HG02798 (cell line): Measurements from ENCODE around the gene INPP4B.
A peak's percentile ranks its signal among the peaks of the same experiment; 100 is the strongest.

ENCODE experiments used
- ATAC-seq: cut with Tn5 transposase; IDR thresholded peaks from one replicate; pipeline ENCODE4 v1.9.1; 2021; ENCODE audit warnings: mild to moderate bottlenecking; ENCODE audit not compliant: unreplicated experiment, poor library complexity

The INPP4B gene

DNA sequence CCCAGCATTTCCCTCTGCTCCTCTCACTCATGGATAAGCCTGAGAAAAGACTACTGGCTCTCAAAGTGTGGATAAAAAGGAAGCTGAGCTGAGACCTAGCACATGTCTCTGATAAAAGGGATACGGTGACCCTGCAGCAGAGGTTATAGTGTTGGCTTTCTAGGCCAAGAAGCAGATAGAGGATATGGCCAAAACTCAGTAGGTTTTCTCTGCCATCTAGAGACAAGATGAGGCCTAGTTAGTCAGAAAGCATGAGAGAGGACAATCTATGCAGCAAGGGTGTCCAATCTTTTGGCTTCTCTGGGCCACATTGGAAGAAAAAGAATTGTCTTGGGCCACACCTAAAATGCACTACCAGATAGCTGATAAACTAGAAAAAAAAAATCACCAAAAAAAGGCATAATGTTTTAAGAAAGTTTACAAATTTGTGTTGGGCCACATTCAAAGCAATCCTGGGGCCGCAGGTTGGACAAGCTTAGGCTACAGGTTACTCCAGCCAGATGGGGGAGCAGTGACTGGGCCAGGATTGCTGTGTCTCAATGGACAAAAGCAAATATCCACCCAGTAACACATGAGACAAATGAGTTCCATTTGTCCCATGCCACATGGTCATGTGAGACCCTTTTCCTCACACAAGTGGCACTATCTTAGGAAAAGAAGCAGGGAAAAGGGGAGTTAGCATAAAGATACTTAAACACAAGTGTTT, 411.4 kb downstream of the INPP4B start:
- ATAC-seq, result no peak

DNA sequence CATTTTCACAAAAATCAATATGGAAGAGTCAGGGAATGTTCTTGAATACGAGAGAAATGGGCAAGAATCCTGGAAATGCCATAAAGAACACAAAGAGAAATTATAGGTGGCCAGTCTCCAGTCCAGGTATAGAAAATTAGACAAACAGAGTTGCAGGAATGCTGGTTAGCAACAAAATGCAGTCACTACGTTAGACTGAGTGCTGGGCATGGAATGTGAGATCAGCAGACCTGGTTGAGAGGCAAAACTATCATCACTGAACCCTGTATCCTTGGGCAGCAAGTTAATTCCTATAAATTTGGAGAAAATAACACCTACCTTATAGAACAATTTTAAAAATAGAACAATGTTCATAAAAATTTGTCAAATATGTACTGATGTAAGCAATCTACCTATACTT, 417.4 kb downstream of the INPP4B start:
- ATAC-seq, result no peak

DNA sequence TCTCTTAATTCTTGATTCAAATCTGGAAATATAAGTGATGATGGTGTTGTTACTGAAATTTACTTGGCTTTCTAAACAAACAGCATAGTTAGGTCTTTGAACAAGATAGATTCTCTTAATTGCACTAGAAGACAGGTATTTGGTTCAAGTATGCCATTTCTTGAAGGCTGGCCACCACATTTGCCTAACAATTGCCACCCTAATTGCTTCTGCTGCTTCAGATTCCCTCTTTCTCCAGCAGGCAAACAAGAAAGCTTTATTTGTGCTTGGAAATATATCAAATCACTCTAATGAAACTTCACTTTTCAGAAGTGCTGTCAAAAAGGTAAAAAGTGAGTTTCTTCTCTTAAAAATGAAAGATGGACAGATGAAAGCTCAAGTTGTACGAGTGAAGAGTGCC, 418.6 kb downstream of the INPP4B start:
- no peak for ATAC-seq

- ATAC-seq, result no peak
Observed at GRCh38 chr4:142423861-142424260, 422.2 kb downstream of the INPP4B start.

GRCh38 chr4:142420311-142421095, 425.6 kb downstream of the INPP4B start:
- no peak for ATAC-seq

- ATAC-seq, result no peak
Observed at GRCh38 chr4:142419712-142420111, 426.4 kb downstream of the INPP4B start.

DNA sequence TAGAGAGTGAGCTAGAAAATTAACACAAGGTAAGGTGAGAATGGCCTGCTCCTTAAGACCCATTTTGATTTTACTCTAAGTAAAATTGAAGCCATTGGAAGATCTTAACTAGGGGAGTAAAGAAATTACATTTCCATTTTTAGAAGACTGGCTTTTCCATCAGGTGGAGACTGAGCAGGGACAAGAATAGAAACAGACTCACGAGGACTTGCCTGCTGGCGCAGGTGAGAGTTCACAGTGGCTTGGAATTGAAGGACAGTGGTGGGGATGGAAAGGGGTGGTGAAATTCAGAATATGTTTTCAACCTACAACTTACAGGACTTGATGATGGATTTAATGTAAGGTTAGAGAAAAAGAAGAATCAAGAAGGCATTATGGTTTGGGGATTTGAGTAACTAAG, 427.4 kb downstream of the INPP4B start:
- no peak for ATAC-seq

- ATAC-seq, result no peak
Observed at GRCh38 chr4:142416711-142417275, 429.3 kb downstream of the INPP4B start.

DNA sequence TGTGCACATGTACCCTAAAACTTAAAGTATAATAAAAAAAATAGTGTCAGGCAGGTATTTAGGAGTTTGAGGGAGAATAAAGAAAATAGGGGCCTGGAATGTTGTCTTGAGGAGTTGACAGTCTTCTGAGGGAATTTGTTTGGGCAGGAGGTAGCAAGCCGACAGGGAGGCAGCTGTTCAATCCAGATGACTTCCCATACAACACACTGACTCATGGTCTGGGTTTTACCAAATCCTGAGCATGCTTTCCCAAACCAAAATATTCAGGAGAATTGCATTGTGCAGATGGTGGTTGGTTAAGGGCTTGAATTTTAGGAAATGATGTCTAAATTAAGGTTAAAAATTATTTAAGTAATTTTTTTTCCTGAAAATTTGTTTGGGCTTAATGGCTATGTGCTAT, 430.0 kb downstream of the INPP4B start:
- no peak for ATAC-seq

GRCh38 chr4:142414366-142414990, 431.6 kb downstream of the INPP4B start:
- ATAC-seq, result no peak

DNA sequence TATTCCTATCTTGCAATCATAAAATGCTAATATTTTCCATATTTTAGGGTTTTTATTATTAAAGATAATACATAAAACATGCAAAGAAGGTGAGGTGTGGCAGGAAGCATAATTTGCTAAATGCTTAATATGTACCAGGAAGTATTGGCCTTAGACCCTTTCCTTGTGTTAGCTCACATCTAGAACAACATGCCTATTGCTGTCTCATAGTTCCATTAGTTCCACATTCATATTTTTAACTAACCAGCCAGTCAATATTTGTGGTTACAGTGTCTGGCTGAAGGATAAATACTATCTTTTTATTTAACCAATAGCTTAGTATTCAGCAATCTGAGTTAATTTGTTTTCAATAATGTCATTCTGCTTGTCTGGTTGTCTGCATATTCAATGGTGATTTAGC, 432.6 kb downstream of the INPP4B start:
- no peak for ATAC-seq

GRCh38 chr4:142411993-142412392, 434.1 kb downstream of the INPP4B start:
- no peak for ATAC-seq

GRCh38 chr4:142408003-142408441, 438.1 kb downstream of the INPP4B start:
- ATAC-seq, result no peak

- ATAC-seq, result no peak
Observed at GRCh38 chr4:142407596-142407995, 438.5 kb downstream of the INPP4B start.

- ATAC-seq, result no peak
Observed at GRCh38 chr4:142406917-142407501, 439.1 kb downstream of the INPP4B start.

- ATAC-seq, result no peak
Observed at GRCh38 chr4:142406499-142406835, 439.6 kb downstream of the INPP4B start.

- ATAC-seq, result peak; percentile 34
Observed at GRCh38 chr4:142405695-142406498, 440.2 kb downstream of the INPP4B start.

GRCh38 chr4:142405021-142405694, 440.9 kb downstream of the INPP4B start:
- ATAC-seq, result peak; percentile 55

- ATAC-seq, result no peak
Observed at GRCh38 chr4:142404191-142404611, 441.9 kb downstream of the INPP4B start.
